SK-N-SH (cell line): Measurements from ENCODE around the gene MLXIPL. TPM values are rescaled to one million over a fixed set of nuclear protein-coding genes. Genes with fewer than 3 reads are reported as not detected.
A peak's percentile ranks its signal among the peaks of the same experiment; 100 is the strongest.

ENCODE experiments used
- CTCF ChIA-PET: fragments of 300-600, 350-600 bp; formaldehyde crosslinking; extraction: SDS; loops from one replicate; lab custom pipeline; 2021; lab: Yijun Ruan, JAX
- POLR2A ChIA-PET: fragments of 350-600 bp; sonication (Branson Sonifier 250); formaldehyde crosslinking; extraction: SDS; loops from one replicate; lab custom pipeline; 2020; ENCODE audit warnings: antibody characterized with exemption, inconsistent platforms; lab: Yijun Ruan, JAX
- DNase-seq: peaks from one replicate; pipeline ENCODE4 v3.0.0; 2012
- H2AFZ ChIP-seq: fragments of 200-600 bp; sonication (generic); 2 replicates; pipeline ENCODE4 v1.8.1; 2016; ENCODE audit warnings: antibody characterized with exemption, mild to moderate bottlenecking, low read depth
- H3F3A ChIP-seq: fragments of 200-600 bp; sonication (generic); replicated peaks from 2 replicates; pipeline ENCODE3; 2016; ENCODE audit warnings: antibody characterized with exemption, mild to moderate bottlenecking; ENCODE audit not compliant: insufficient read depth
- H3K27ac ChIP-seq, 2 experiments: fragments of 200-500 bp in 1 of 2; fragments of 200-600 bp in 1 of 2; sonication (Bioruptor generic) in 1 of 2; sonication (generic), shearing (Covaris generic) in 1 of 2; 2 replicates each; pipeline versions ENCODE4 v1.5.1 to v1.6.1; 2014 to 2016; ENCODE audit warnings: low read depth in 2 of 2, inconsistent platforms in 1 of 2, low read length in 1 of 2, mild to moderate bottlenecking in 1 of 2, mixed read lengths in 1 of 2
- H3K27me3 ChIP-seq: fragments of 200-600 bp; sonication (generic), shearing (Covaris generic); 2 replicates; pipeline ENCODE4 v1.6.1; 2016; ENCODE audit warnings: mixed run types; ENCODE audit not compliant: insufficient read depth
- H3K36me3 ChIP-seq, 2 experiments: fragments of 200-500 bp in 1 of 2; fragments of 200-600 bp in 1 of 2; sonication (Bioruptor generic) in 1 of 2; sonication (generic) in 1 of 2; replicated peaks in 1 of 2; 2 replicates each; pipeline versions ENCODE3 to v1.5.1; 2014 to 2016; ENCODE audit warnings: low read length in 1 of 2, mild to moderate bottlenecking in 1 of 2; ENCODE audit not compliant: insufficient read depth in 2 of 2, control insufficient read depth in 1 of 2
- H3K4me1 ChIP-seq, 2 experiments: fragments of 200-500 bp in 1 of 2; fragments of 200-600 bp in 1 of 2; sonication (Bioruptor generic) in 1 of 2; sonication (generic), shearing (Covaris generic) in 1 of 2; 2 replicates each; pipeline versions ENCODE4 v1.5.1 to v1.6.1; 2014 to 2016; ENCODE audit warnings: low read depth in 1 of 2, low read length in 1 of 2, mixed run types in 1 of 2; ENCODE audit not compliant: insufficient read depth in 2 of 2, control insufficient read depth in 1 of 2
- H3K4me2 ChIP-seq: fragments of 200-600 bp; sonication (generic), shearing (Covaris generic); 2 replicates; pipeline ENCODE4 v1.6.1; 2017; ENCODE audit warnings: mixed run types
- H3K4me3 ChIP-seq, 2 experiments: fragments of 200-500 bp in 1 of 2; fragments of 200-600 bp in 1 of 2; sonication (Bioruptor generic) in 1 of 2; sonication (generic), shearing (Covaris generic) in 1 of 2; 2 replicates each; pipeline versions ENCODE4 v1.5.1 to v1.8.1; 2014 to 2016; ENCODE audit warnings: low read depth in 2 of 2, inconsistent platforms in 1 of 2, low read length in 1 of 2, mild to moderate bottlenecking in 1 of 2, mixed read lengths in 1 of 2, moderate library complexity in 1 of 2
- H3K79me2 ChIP-seq: fragments of 200-600 bp; sonication (generic); 2 replicates; pipeline ENCODE4 v1.8.1; 2017; ENCODE audit warnings: mild to moderate bottlenecking; ENCODE audit not compliant: insufficient read depth
- H3K9ac ChIP-seq: fragments of 200-600 bp; sonication (generic); 2 replicates; pipeline ENCODE4 v1.6.1; 2017; ENCODE audit warnings: mixed run types
- H3K9me2 ChIP-seq: fragments of 200-600 bp; sonication (generic); 2 replicates; pipeline ENCODE4 v1.6.1; 2017; ENCODE audit warnings: mixed run types
- H3K9me3 ChIP-seq: fragments of 200-600 bp; sonication (generic); 2 replicates; pipeline ENCODE4 v1.6.1; 2017; ENCODE audit warnings: mixed run types, mild to moderate bottlenecking, moderate library complexity
- H4K20me1 ChIP-seq: fragments of 200-600 bp; sonication (generic); 2 replicates; pipeline ENCODE4 v1.6.1; 2017; ENCODE audit warnings: mild to moderate bottlenecking, mixed run types; ENCODE audit not compliant: insufficient read depth
- CHD2 ChIP-seq: fragments of 150-350 bp; IDR thresholded peaks from 2 replicates; pipeline ENCODE4 v1.6.1; 2018; ENCODE audit warnings: low read length; ENCODE audit not compliant: partially characterized antibody
- ELF1 ChIP-seq: IDR thresholded peaks from 2 replicates; pipeline ENCODE4 v1.4.0; 2012
- FOXJ3 ChIP-seq: sonication (generic); formaldehyde crosslinking; IDR thresholded peaks from 2 replicates; pipeline ENCODE4 v1.5.1; 2020; ENCODE audit warnings: mild to moderate bottlenecking, missing genetic modification reagents
- FOXM1 ChIP-seq: IDR thresholded peaks from 2 replicates; pipeline ENCODE4 v1.4.0; 2012; ENCODE audit warnings: low read depth, mild to moderate bottlenecking
- JUND ChIP-seq: IDR thresholded peaks from 2 replicates; pipeline ENCODE4 v1.4.0; 2012
- NRF1 ChIP-seq: IDR thresholded peaks from 2 replicates; pipeline ENCODE4 v1.6.1; 2012; ENCODE audit warnings: low read depth, mild to moderate bottlenecking, low read length
- POLR2AphosphoS5 ChIP-seq: IDR thresholded peaks from 2 replicates; pipeline ENCODE4 v1.6.1; 2012; ENCODE audit warnings: low read depth, low read length
- RAD21 ChIP-seq: IDR thresholded peaks from 2 replicates; pipeline ENCODE4 v1.6.1; 2012; ENCODE audit warnings: mild to moderate bottlenecking, low read length
- RCOR1 ChIP-seq: fragments of 150-350 bp; IDR thresholded peaks from 2 replicates; pipeline ENCODE4 v1.6.1; 2017; ENCODE audit warnings: antibody characterized with exemption, low read length
- RXRA ChIP-seq: IDR thresholded peaks from 2 replicates; pipeline ENCODE4 v1.4.0; 2012; ENCODE audit warnings: low read depth, mild to moderate bottlenecking, borderline replicate concordance
- SIN3A ChIP-seq: IDR thresholded peaks from 2 replicates; pipeline ENCODE4 v1.6.1; 2012; ENCODE audit warnings: low read depth, mild to moderate bottlenecking, low read length, moderate library complexity, borderline replicate concordance
- TAF1 ChIP-seq: IDR thresholded peaks from 2 replicates; pipeline ENCODE4 v1.6.1; 2012; ENCODE audit warnings: low read depth, mild to moderate bottlenecking, low read length, moderate library complexity, borderline replicate concordance
- TEAD4 ChIP-seq: IDR thresholded peaks from 2 replicates; pipeline ENCODE4 v1.4.0; 2012; ENCODE audit warnings: mild to moderate bottlenecking, borderline replicate concordance; ENCODE audit not compliant: insufficient read depth
- WGBS: methylation state at CpG from one replicate; pipeline ENCODE4 v1.1.6; 2017; ENCODE audit warnings: low lambda C conversion rate; 5-methylcytosine and 5-hydroxymethylcytosine counted together
- polyA plus RNA-seq, 3 experiments: library from polyadenylated mRNA; depleted of rRNA; stranded (reverse); fragments of >200 nt; gene quantifications; 2 replicates each; pipeline ENCODE4 v1.2.3, GENCODE V29; 2012
- TF ChIP-seq, protein P1 (sequence below): fragments of 150-350 bp; IDR thresholded peaks from 2 replicates; pipeline ENCODE4 v1.6.1; 2016; ENCODE audit warnings: mild to moderate bottlenecking, low read depth, low read length
- TF ChIP-seq, protein P2 (sequence below): fragments of 150-350 bp; IDR thresholded peaks from 2 replicates; pipeline ENCODE4 v1.6.1; 2017; ENCODE audit warnings: antibody characterized with exemption, low read length, low read depth, borderline replicate concordance
- TF ChIP-seq, protein P3 (sequence below): IDR thresholded peaks from 2 replicates; pipeline ENCODE4; 2012
- TF ChIP-seq, protein P4 (sequence below): IDR thresholded peaks from 2 replicates; pipeline ENCODE4 v1.6.1; 2012; ENCODE audit warnings: mild to moderate bottlenecking, low read depth, low read length, moderate library complexity

The MLXIPL gene
- polyA plus RNA-seq, 1 of the 3 experiments (the other 2 are of a cell fraction): 0.21 TPM

DNA sequence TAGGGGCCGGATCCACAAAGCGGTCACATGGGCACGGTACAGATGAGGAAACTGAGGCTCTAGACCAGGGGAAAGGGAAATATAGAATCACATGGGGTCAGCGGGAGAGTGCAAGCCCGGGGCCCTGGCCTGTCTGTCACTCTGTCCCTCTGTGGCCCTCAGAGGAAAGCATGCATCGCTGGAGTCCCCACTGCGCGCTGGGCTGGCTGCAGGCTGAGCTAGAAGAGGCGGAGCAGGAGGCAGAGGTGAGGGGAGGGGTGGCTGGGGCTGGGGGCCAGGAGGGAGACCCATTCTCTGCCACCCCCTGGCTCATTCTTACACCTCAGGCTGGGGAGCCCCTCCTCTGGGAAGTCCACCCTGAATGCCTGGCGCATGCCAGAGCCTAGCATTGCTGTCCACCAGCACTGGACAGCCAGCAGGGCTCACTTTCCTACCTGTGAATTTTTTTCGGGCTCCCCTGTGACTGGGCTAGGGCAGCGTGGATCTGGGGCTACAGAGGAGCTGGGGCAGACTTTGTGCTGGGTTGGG is 45.6 kb upstream of the MLXIPL start:
- H3K9me2 ChIP-seq: no peaks in the 10 kb centered on the region
- H3K4me3 ChIP-seq: no peak overlapping the region
- POLR2A ChIA-PET: interaction anchor here (1.6 kb wide), 1 partner anchor 69 kb away, joined by 5 read pairs; the partner anchor contains the start of gene ABHD11
- H3K79me2 ChIP-seq: 0 out of 2 replicates have a peak, but pooled peaks cover 4% of the 10 kb centered on the region
- no peak overlapping the region for H2AFZ ChIP-seq
- H3K9me3 ChIP-seq: no peaks in the 10 kb centered on the region
- TF ChIP-seq, protein P1, sequence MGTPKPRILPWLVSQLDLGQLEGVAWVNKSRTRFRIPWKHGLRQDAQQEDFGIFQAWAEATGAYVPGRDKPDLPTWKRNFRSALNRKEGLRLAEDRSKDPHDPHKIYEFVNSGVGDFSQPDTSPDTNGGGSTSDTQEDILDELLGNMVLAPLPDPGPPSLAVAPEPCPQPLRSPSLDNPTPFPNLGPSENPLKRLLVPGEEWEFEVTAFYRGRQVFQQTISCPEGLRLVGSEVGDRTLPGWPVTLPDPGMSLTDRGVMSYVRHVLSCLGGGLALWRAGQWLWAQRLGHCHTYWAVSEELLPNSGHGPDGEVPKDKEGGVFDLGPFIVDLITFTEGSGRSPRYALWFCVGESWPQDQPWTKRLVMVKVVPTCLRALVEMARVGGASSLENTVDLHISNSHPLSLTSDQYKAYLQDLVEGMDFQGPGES: no peak
- H3K9ac ChIP-seq: no peak overlapping the region
- 92% methylated on average over 12 of the region's 12 CpGs for WGBS
- DNase-seq: no peak
- 0 out of 2 replicates have a peak, but pooled peaks cover 6% of the 10 kb centered on the region for H3K27me3 ChIP-seq
- H3K4me1 ChIP-seq: peaks cover 0 to 8% of the 10 kb centered on the region in 2 experiments; a peak in 1 of 4 replicates
- H3K4me2 ChIP-seq: no peak overlapping the region
- CTCF ChIA-PET: interaction anchor here (0.9 to 7.9 kb wide), 7 partner anchors 17 to 65 kb away, joined by 3 to 125 read pairs (median 4); partner anchors contain the start of gene STX1A
- H3K27ac ChIP-seq: no peak overlapping the region
- H3F3A ChIP-seq: peaks cover 6% of the 10 kb centered on the region
- H4K20me1 ChIP-seq: no peaks in the 10 kb centered on the region
- H3K36me3 ChIP-seq: peaks cover 0 to 2% of the 10 kb centered on the region in 2 experiments

DNA sequence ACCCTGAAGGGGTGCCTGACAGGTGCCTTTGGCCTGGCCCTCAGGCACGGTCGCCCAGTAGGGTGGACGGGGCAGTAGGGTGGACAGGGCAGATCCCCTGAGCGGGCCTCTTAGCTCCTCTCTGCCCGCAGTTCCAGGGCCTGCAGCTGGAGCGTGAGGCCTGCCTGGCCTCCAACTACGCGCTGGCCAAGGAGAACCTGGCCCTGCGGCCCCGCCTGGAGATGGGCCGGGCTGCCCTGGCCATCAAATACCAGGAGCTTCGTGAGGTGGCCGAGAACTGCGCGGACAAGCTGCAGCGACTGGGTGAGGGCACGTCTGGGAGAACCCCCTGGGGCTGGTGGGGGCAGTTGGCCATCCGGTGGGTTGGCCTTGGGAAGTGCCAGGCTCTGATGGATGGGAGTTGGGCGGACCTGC is 45.0 kb upstream of the MLXIPL start:
- WGBS: 91% methylated on average over 11 of the region's 19 CpGs
- H3K79me2 ChIP-seq: 0 out of 2 replicates have a peak, but pooled peaks cover 4% of the 10 kb centered on the region
- peak overlapping the region; percentile 73; the same call in 1 of the 2 replicates for H3K9ac ChIP-seq
- POLR2A ChIA-PET: interaction anchor here (1.2 to 1.6 kb wide), 3 partner anchors 56 to 91 kb away, joined by 3 to 5 read pairs (median 4); partner anchors contain the start of genes ABHD11 and TBL2
- TF ChIP-seq RAD21: no peak
- TF ChIP-seq JUND: no peak
- no peak for TF ChIP-seq ELF1
- TF ChIP-seq, protein P1: no peak
- TF ChIP-seq, protein P2, sequence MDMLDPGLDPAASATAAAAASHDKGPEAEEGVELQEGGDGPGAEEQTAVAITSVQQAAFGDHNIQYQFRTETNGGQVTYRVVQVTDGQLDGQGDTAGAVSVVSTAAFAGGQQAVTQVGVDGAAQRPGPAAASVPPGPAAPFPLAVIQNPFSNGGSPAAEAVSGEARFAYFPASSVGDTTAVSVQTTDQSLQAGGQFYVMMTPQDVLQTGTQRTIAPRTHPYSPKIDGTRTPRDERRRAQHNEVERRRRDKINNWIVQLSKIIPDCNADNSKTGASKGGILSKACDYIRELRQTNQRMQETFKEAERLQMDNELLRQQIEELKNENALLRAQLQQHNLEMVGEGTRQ: no peak
- TF ChIP-seq, protein P3, sequence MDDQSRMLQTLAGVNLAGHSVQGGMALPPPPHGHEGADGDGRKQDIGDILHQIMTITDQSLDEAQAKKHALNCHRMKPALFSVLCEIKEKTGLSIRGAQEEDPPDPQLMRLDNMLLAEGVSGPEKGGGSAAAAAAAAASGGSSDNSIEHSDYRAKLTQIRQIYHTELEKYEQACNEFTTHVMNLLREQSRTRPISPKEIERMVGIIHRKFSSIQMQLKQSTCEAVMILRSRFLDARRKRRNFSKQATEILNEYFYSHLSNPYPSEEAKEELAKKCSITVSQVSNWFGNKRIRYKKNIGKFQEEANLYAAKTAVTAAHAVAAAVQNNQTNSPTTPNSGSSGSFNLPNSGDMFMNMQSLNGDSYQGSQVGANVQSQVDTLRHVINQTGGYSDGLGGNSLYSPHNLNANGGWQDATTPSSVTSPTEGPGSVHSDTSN: no peak
- no peak for TF ChIP-seq SIN3A
- no peak for TF ChIP-seq FOXM1
- TF ChIP-seq, protein P4, sequence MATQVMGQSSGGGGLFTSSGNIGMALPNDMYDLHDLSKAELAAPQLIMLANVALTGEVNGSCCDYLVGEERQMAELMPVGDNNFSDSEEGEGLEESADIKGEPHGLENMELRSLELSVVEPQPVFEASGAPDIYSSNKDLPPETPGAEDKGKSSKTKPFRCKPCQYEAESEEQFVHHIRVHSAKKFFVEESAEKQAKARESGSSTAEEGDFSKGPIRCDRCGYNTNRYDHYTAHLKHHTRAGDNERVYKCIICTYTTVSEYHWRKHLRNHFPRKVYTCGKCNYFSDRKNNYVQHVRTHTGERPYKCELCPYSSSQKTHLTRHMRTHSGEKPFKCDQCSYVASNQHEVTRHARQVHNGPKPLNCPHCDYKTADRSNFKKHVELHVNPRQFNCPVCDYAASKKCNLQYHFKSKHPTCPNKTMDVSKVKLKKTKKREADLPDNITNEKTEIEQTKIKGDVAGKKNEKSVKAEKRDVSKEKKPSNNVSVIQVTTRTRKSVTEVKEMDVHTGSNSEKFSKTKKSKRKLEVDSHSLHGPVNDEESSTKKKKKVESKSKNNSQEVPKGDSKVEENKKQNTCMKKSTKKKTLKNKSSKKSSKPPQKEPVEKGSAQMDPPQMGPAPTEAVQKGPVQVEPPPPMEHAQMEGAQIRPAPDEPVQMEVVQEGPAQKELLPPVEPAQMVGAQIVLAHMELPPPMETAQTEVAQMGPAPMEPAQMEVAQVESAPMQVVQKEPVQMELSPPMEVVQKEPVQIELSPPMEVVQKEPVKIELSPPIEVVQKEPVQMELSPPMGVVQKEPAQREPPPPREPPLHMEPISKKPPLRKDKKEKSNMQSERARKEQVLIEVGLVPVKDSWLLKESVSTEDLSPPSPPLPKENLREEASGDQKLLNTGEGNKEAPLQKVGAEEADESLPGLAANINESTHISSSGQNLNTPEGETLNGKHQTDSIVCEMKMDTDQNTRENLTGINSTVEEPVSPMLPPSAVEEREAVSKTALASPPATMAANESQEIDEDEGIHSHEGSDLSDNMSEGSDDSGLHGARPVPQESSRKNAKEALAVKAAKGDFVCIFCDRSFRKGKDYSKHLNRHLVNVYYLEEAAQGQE: no peak
- no peak for TF ChIP-seq FOXJ3 (CRISPR knock-in tag)
- TF ChIP-seq POLR2AphosphoS5: no peak
- no peak for TF ChIP-seq TEAD4
- TF ChIP-seq RCOR1: no peak
- no peak for TF ChIP-seq CHD2
- no peak for TF ChIP-seq RXRA
- no peak for TF ChIP-seq TAF1
- no peak for TF ChIP-seq NRF1
- peak; percentile 57 for DNase-seq
- peak overlapping the region; percentile 70 to 75; a peak in 3 of 4 replicates for H3K4me3 ChIP-seq
- CTCF ChIA-PET: interaction anchor here (1.0 to 7.9 kb wide), 9 partner anchors 23 to 66 kb away, joined by 3 to 125 read pairs (median 11); partner anchors contain the start of gene STX1A
- H2AFZ ChIP-seq: no peak overlapping the region
- H4K20me1 ChIP-seq: no peaks in the 10 kb centered on the region
- peaks cover 0 to 8% of the 10 kb centered on the region in 2 experiments; a peak in 1 of 4 replicates for H3K4me1 ChIP-seq
- no peaks in the 10 kb centered on the region for H3K9me3 ChIP-seq
- H3K9me2 ChIP-seq: no peaks in the 10 kb centered on the region
- H3K36me3 ChIP-seq: peaks cover 0 to 2% of the 10 kb centered on the region in 2 experiments
- H3K27me3 ChIP-seq: 0 out of 2 replicates have a peak, but pooled peaks cover 6% of the 10 kb centered on the region
- H3K4me2 ChIP-seq: peak overlapping the region; percentile 93
- peaks cover 6% of the 10 kb centered on the region for H3F3A ChIP-seq
- no peak overlapping the region; a peak in 1 of 4 replicates for H3K27ac ChIP-seq
